Memory B cell (primary cell): ENCODE results near the gene TRPC3.
"Not testable (repeated sequence)": the region's sequence is repeated elsewhere in the genome, so short reads cannot be mapped to it uniquely, and the experiment has no call there.

ENCODE experiments used
- ATAC-seq: fragments of 150-1000 bp; cut with Tn5 transposase; 2 replicates; pipeline ENCODE4 v1.10.0; 2021; ENCODE audit warnings: low read depth, mild to moderate bottlenecking, moderate library complexity
- DNase-seq, 2 donors: peaks; one replicate each; pipeline ENCODE4 v3.0.0; 2022; ENCODE audit warnings: low spot score in 2 of 2
- H3K27ac Mint-ChIP-seq: one replicate; pipeline ENCODE4 v1.8.0; 2022; ENCODE audit warnings: mild to moderate bottlenecking, moderate library complexity, mixed read lengths
- H3K27me3 Mint-ChIP-seq: one replicate; pipeline ENCODE4 v1.8.0; 2022; ENCODE audit warnings: mixed read lengths
- H3K36me3 Mint-ChIP-seq: one replicate; pipeline ENCODE4 v1.8.0; 2022; ENCODE audit warnings: mild to moderate bottlenecking, mixed read lengths
- H3K4me1 Mint-ChIP-seq: one replicate; pipeline ENCODE4 v1.8.0; 2022; ENCODE audit warnings: mixed read lengths
- H3K4me3 Mint-ChIP-seq: one replicate; pipeline ENCODE4 v1.8.0; 2022; ENCODE audit warnings: mild to moderate bottlenecking, moderate library complexity, mixed read lengths
- H3K9me3 Mint-ChIP-seq: one replicate; pipeline ENCODE4 v1.8.0; 2022; ENCODE audit warnings: mixed read lengths

The TRPC3 gene

GRCh38 chr4:121932212-121932974 lies 19.5 kb downstream of the TRPC3 start:
- Mint-ChIP-seq H3K27ac (no peak overlapping the region), H3K9me3 (no peaks in the 10 kb centered on the region), H3K4me1 (no peaks in the 10 kb centered on the region), H3K27me3 (peaks cover 14% of the 10 kb centered on the region), H3K4me3 (no peak overlapping the region), H3K36me3 (no peaks in the 10 kb centered on the region)
- DNase-seq, result no peak
- no peak for ATAC-seq

- Mint-ChIP-seq H3K9me3 (no peaks in the 10 kb centered on the region), H3K27ac (no peak overlapping the region), H3K27me3 (peaks cover 12% of the 10 kb centered on the region), H3K4me3 (no peak overlapping the region), H3K4me1 (no peaks in the 10 kb centered on the region), H3K36me3 (no peaks in the 10 kb centered on the region)
- DNase-seq (no peak), ATAC-seq (no peak)
Observed at GRCh38 chr4:121930304-121930703, 21.6 kb downstream of the TRPC3 start.

- Mint-ChIP-seq H3K27ac (no peak overlapping the region), H3K9me3 (no peaks in the 10 kb centered on the region), H3K36me3 (no peaks in the 10 kb centered on the region), H3K27me3 (peaks cover 10% of the 10 kb centered on the region), H3K4me1 (no peaks in the 10 kb centered on the region), H3K4me3 (no peak overlapping the region)
- ATAC-seq (no peak), DNase-seq (no peak)
Observed at GRCh38 chr4:121927948-121928347, 23.9 kb downstream of the TRPC3 start.

- not testable (repeated sequence) for DNase-seq, H3K27me3 Mint-ChIP-seq, H3K27ac Mint-ChIP-seq, H3K4me3 Mint-ChIP-seq, H3K4me1 Mint-ChIP-seq, H3K36me3 Mint-ChIP-seq, H3K9me3 Mint-ChIP-seq, ATAC-seq
Observed at GRCh38 chr4:121926490-121926889, 25.4 kb downstream of the TRPC3 start.

DNA sequence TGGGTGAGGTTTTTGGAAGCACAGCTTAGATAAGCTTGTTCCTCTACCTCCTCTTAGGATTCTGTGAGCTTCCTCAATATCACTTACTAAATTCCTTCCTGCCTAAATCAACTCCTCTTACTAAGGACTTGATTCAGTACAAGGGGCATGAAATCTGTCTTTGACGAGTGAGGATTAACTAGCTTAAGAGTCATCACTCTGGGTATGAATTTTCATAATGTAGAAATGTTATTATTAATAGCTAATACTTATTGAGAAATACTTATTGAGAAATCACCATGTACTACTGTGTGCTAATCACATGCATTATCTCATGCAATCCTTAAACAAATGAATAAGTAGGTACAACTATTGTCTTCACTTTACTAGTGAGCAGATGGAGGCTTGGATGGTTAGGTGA lies 28.6 kb downstream of the TRPC3 start:
- DNase-seq (no peak), ATAC-seq (no peak)
- H3K4me3 Mint-ChIP-seq, result no peak overlapping the region
- H3K36me3 Mint-ChIP-seq, result no peaks in the 10 kb centered on the region
- no peaks in the 10 kb centered on the region for H3K4me1 Mint-ChIP-seq
- H3K27me3 Mint-ChIP-seq, result peaks cover 2% of the 10 kb centered on the region
- no peaks in the 10 kb centered on the region for H3K9me3 Mint-ChIP-seq
- H3K27ac Mint-ChIP-seq, result no peak overlapping the region

DNA sequence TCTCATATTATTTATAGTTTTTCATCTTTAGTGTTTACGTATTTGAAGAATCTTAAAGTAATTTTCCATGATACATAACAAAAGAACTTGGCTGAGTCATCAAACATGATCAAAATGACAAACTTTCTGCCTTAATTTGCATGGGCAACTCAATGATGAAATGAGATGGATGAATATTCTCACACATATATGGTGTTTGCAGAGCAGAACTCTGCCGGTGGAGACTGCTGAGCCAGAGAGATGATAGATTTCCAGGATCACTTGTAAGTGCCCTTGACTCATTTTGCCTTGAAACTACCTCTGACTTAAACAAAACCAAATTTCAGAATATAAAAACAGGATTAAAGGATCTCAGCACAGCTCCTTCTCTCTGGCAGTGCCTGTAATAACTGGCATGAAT lies 38.2 kb downstream of the TRPC3 start:
- Mint-ChIP-seq H3K27me3 (peaks cover 2% of the 10 kb centered on the region), H3K27ac (no peak overlapping the region), H3K9me3 (no peaks in the 10 kb centered on the region), H3K4me3 (no peak overlapping the region), H3K36me3 (no peaks in the 10 kb centered on the region), H3K4me1 (no peaks in the 10 kb centered on the region)
- ATAC-seq (no peak), DNase-seq (no peak)

DNA sequence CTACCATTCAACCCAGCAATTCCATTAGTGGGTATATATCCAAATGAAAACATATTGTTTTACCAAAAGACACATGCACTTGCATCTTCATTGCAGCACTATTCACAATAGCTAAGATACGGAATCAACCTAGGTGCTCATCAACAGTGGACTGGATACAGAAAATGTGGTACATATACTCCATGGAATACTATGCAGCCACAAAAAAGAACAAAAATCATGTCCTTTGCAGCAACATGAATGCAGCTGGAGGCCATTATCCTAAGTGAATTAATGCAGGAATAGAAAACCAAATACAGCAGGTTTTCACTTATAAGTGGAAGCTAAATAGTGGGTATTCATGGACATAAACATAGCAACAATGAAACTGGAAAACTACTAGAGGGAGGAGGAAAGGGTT lies 43.5 kb downstream of the TRPC3 start:
- ATAC-seq, result no peak

GRCh38 chr4:121900132-121900983 lies 51.5 kb downstream of the TRPC3 start:
- H3K27ac Mint-ChIP-seq, result no peak overlapping the region
- DNase-seq, result peak; percentile 35 to 39
- no peak overlapping the region for H3K4me3 Mint-ChIP-seq
- ATAC-seq, result peak; percentile 84
- H3K36me3 Mint-ChIP-seq, result no peaks in the 10 kb centered on the region
- H3K27me3 Mint-ChIP-seq, result peaks cover 4% of the 10 kb centered on the region
- H3K4me1 Mint-ChIP-seq, result peaks cover 4% of the 10 kb centered on the region
- H3K9me3 Mint-ChIP-seq, result no peaks in the 10 kb centered on the region

More for the DNA sequence above, 43.5 kb downstream of the TRPC3 start:
- DNase-seq, result no peak
- no peaks in the 10 kb centered on the region for H3K36me3 Mint-ChIP-seq
- peaks cover 3% of the 10 kb centered on the region for H3K4me1 Mint-ChIP-seq
- no peak overlapping the region for H3K4me3 Mint-ChIP-seq
- peaks cover 3% of the 10 kb centered on the region for H3K27me3 Mint-ChIP-seq
- H3K9me3 Mint-ChIP-seq, result no peaks in the 10 kb centered on the region
- no peak overlapping the region for H3K27ac Mint-ChIP-seq

- H3K4me1 Mint-ChIP-seq, result peaks cover 4% of the 10 kb centered on the region
- H3K36me3 Mint-ChIP-seq, result no peaks in the 10 kb centered on the region
- peak; percentile 65 for ATAC-seq
- DNase-seq, result peak in 1 of 2 donors; percentile 2
- H3K27ac Mint-ChIP-seq, result no peak overlapping the region
- H3K27me3 Mint-ChIP-seq, result no peaks in the 10 kb centered on the region
- no peaks in the 10 kb centered on the region for H3K9me3 Mint-ChIP-seq
- H3K4me3 Mint-ChIP-seq, result no peak overlapping the region
Observed at GRCh38 chr4:121898150-121898549, 53.7 kb downstream of the TRPC3 start.

GRCh38 chr4:121888134-121888533 lies 63.7 kb downstream of the TRPC3 start:
- Mint-ChIP-seq H3K4me1 (peaks cover 7% of the 10 kb centered on the region), H3K36me3 (no peaks in the 10 kb centered on the region), H3K9me3 (no peaks in the 10 kb centered on the region), H3K4me3 (no peak overlapping the region), H3K27ac (no peak overlapping the region), H3K27me3 (peaks cover 15% of the 10 kb centered on the region)
- no peak for DNase-seq
- ATAC-seq, result no peak

DNA sequence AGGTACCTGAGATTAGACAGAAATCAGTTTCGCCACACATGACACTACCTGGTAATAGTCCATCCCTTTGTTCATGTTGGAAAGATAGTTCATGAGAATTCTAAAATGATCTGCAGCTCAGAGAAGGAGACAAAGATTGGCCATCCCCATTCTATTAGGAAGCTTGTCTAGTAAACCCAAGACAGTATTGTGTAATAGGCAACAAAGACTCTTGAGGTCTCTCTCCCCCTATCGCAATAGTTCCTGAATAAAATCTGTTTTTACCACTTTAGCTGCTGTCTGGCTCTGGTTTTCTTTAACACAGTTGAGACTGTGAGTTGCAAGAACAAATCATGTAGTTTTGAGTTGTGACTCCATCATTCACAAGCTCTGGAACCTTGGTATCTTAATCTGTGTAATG lies 66.7 kb downstream of the TRPC3 start:
- Mint-ChIP-seq H3K9me3 (no peaks in the 10 kb centered on the region), H3K4me1 (peaks cover 7% of the 10 kb centered on the region), H3K27me3 (peaks cover 20% of the 10 kb centered on the region), H3K27ac (no peak overlapping the region), H3K36me3 (no peaks in the 10 kb centered on the region), H3K4me3 (no peak overlapping the region)
- ATAC-seq, result no peak
- no peak for DNase-seq

GRCh38 chr4:121881158-121881557 lies 70.7 kb downstream of the TRPC3 start:
- ATAC-seq, result no peak
- no peak for DNase-seq
- Mint-ChIP-seq H3K36me3 (no peaks in the 10 kb centered on the region), H3K4me1 (no peaks in the 10 kb centered on the region), H3K27ac (no peak overlapping the region), H3K4me3 (no peak overlapping the region), H3K27me3 (peaks cover 13% of the 10 kb centered on the region), H3K9me3 (no peaks in the 10 kb centered on the region)

DNA sequence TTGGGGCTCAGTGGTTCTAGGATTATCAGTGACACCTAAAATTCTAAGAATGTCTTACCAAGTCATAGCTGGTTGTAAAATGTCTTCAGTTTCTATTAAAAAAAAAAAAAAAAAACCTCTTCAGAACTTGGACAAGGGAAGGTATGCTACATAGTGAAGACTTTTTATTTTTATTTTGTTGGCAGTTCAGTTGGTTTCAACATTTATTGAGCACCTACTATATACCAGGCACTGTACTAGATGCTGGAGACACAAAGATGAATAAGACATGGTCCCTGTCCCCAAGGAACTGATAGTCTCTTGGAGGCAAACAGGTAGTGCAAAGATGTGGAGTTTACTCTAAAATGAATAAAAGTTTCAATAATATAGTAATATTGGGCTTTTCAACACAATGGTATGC lies 72.7 kb downstream of the TRPC3 start:
- H3K36me3 Mint-ChIP-seq, result no peaks in the 10 kb centered on the region
- H3K4me3 Mint-ChIP-seq, result no peak overlapping the region
- DNase-seq, result no peak
- no peak overlapping the region for H3K27ac Mint-ChIP-seq
- no peak for ATAC-seq
- H3K4me1 Mint-ChIP-seq, result no peaks in the 10 kb centered on the region
- peaks cover 12% of the 10 kb centered on the region for H3K27me3 Mint-ChIP-seq
- no peaks in the 10 kb centered on the region for H3K9me3 Mint-ChIP-seq

DNA sequence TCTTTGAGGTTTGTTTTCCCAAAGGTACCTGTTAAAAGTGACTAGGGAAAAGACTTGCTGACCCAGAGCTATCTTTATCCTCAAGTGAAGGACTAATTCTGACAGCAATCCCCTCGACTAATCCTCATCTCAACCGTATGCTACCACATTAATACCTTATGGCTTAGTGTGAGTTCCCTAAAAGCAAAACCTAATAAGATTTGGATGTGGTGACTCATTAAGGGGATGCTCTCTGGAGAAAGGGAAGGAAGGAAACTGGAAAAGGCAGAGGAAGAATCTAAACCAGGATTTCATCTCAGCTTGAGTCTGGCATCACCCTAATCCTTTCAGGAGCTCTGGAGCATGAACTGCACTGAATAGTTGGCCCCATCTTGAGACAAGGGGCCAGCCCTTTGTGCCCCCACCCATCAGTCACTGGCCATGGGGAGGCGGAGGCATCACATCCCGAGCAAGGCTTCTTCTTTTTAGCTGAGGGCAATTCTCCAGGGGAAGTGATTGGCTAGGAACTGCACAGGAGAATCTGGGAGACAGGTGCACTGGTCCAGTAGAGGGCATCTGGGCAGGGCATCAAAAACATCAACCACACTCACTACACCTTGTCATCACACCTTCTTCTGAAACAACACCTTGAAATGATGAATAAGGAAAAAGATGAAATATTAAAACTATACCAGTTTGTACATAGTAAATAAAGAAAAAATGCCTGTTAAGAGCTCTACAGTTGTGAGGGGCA lies 74.7 kb downstream of the TRPC3 start:
- H3K4me1 Mint-ChIP-seq, result no peaks in the 10 kb centered on the region
- no peak overlapping the region for H3K4me3 Mint-ChIP-seq
- peaks cover 12% of the 10 kb centered on the region for H3K27me3 Mint-ChIP-seq
- no peak for ATAC-seq
- H3K36me3 Mint-ChIP-seq, result no peaks in the 10 kb centered on the region
- H3K27ac Mint-ChIP-seq, result no peak overlapping the region
- no peak for DNase-seq
- no peaks in the 10 kb centered on the region for H3K9me3 Mint-ChIP-seq
